ENCODE data around the gene TGM2.

TGM2 gene

GRCh38 chr20:38144974-38145728 is 19.9 kb downstream of the TGM2 start:
- DNase-seq (ENCODE audit: low spot score), result no peak

- no peak for DNase-seq (ENCODE audit: low spot score)
Observed at GRCh38 chr20:38144598-38144973, 20.5 kb downstream of the TGM2 start.

- DNase-seq (ENCODE audit: low spot score), result no peak
Observed at GRCh38 chr20:38143646-38144554, 21.2 kb downstream of the TGM2 start.

GRCh38 chr20:38143238-38143645 is 21.8 kb downstream of the TGM2 start:
- DNase-seq (ENCODE audit: low spot score), result no peak

- DNase-seq (ENCODE audit: low spot score), result no peak
Observed at GRCh38 chr20:38141889-38142494, 23.1 kb downstream of the TGM2 start.

- no peak for DNase-seq (ENCODE audit: low spot score)
Observed at GRCh38 chr20:38141204-38141888, 23.7 kb downstream of the TGM2 start.

- DNase-seq (ENCODE audit: low spot score), result no peak
Observed at GRCh38 chr20:38139977-38140753, 24.9 kb downstream of the TGM2 start.

- DNase-seq (ENCODE audit: low spot score), result no peak
Observed at GRCh38 chr20:38139156-38139912, 25.7 kb downstream of the TGM2 start.

- DNase-seq (ENCODE audit: low spot score), result no peak
Observed at GRCh38 chr20:38138086-38138778, 26.8 kb downstream of the TGM2 start.

GRCh38 chr20:38137441-38138037 is 27.5 kb downstream of the TGM2 start:
- DNase-seq (ENCODE audit: low spot score), result no peak

GRCh38 chr20:38136421-38137245 is 28.4 kb downstream of the TGM2 start:
- DNase-seq (ENCODE audit: low spot score), result no peak

GRCh38 chr20:38135651-38136420 is 29.2 kb downstream of the TGM2 start:
- no peak for DNase-seq (ENCODE audit: low spot score)

GRCh38 chr20:38135271-38135650 is 29.8 kb downstream of the TGM2 start:
- DNase-seq (ENCODE audit: low spot score), result no peak

- no peak for DNase-seq (ENCODE audit: low spot score)
Observed at GRCh38 chr20:38134427-38135270, 30.4 kb downstream of the TGM2 start.

GRCh38 chr20:38133680-38134426 is 31.2 kb downstream of the TGM2 start:
- no peak for DNase-seq (ENCODE audit: low spot score)

GRCh38 chr20:38132910-38133501 is 32.1 kb downstream of the TGM2 start:
- no peak for DNase-seq (ENCODE audit: low spot score)

Measured in hematopoietic multipotent progenitor cell treated with erythropoietin and hydrocortisone succinate and interleukin-3 and kit ligand, for 15 days (in vitro differentiated cells).